Measurements from ENCODE around the gene CAT. TPM values are rescaled to one million over a fixed set of nuclear protein-coding genes. Genes with fewer than 3 reads are reported as not detected.

Gene CAT
- total and polyA plus RNA-seq, 9 of the 15 experiments (the other 6 are each of a cell fraction or from before 2014, with no cell fraction given): 86.7 to 183 (median 114) TPM

GRCh38 chr11:34505874-34506273 is 67.1 kb downstream of the CAT start (continued):
- no peak for TF ChIP-seq POLR3G (IDR thresholded peaks at IDR 0.05; ENCODE audit: extremely low read depth, insufficient read length, insufficient replicate concordance)
- TF ChIP-seq GTF2F1 (IDR thresholded peaks at IDR 0.05; ENCODE audit: low read depth, low read length): no peak
- TF ChIP-seq CEBPG (CRISPR knock-in tag; IDR thresholded peaks at IDR 0.05): 0 out of 2 replicates have a peak, but pooled peaks have one; percentile 7
- peak; percentile 23 to 73; a peak in 3 of 4 replicates for TF ChIP-seq CEBPG (tag; conservative IDR thresholded peaks at IDR 0.05 in 1 of 2, IDR thresholded peaks at IDR 0.05 in 1 of 2)
- TF ChIP-seq ZBTB26 (CRISPR knock-in tag; IDR thresholded peaks at IDR 0.05): no peak

DNA sequence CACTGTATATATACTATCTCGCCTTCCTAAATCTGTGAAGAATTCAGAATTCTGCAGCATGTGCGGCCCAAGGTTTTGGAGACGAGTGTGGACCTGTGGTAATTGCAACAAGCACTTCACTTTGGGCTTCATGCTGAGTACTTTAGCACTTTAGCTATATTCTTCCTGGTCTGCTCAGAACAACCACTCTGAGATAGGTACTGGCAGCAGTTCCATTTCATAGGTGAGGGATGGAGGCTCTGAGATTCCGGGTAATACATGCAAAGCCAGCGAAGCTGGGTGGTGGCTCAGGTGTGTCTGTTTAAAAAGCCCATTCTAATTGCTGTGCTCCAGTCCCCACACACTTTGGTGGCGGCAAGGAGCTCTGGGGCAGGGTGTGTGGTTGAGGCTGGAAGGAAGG is 68.4 kb downstream of the CAT start:
- FAIRE-seq: no peak
- in situ Hi-C loops (cut with MboI): no loop called here
- TF ChIP-seq, protein P1, sequence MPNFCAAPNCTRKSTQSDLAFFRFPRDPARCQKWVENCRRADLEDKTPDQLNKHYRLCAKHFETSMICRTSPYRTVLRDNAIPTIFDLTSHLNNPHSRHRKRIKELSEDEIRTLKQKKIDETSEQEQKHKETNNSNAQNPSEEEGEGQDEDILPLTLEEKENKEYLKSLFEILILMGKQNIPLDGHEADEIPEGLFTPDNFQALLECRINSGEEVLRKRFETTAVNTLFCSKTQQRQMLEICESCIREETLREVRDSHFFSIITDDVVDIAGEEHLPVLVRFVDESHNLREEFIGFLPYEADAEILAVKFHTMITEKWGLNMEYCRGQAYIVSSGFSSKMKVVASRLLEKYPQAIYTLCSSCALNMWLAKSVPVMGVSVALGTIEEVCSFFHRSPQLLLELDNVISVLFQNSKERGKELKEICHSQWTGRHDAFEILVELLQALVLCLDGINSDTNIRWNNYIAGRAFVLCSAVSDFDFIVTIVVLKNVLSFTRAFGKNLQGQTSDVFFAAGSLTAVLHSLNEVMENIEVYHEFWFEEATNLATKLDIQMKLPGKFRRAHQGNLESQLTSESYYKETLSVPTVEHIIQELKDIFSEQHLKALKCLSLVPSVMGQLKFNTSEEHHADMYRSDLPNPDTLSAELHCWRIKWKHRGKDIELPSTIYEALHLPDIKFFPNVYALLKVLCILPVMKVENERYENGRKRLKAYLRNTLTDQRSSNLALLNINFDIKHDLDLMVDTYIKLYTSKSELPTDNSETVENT (CRISPR knock-in tag; IDR thresholded peaks at IDR 0.05): no peak
- TF ChIP-seq MTA2 (IDR thresholded peaks at IDR 0.05; ENCODE audit: low read depth) (no peak), PHF20 (IDR thresholded peaks at IDR 0.05; ENCODE audit: partially characterized antibody) (no peak), POLR2AphosphoS2 (IDR thresholded peaks at IDR 0.05; ENCODE audit: low read length) (no peak), GTF3C2 (IDR thresholded peaks at IDR 0.05; ENCODE audit: borderline replicate concordance, extremely low read depth, insufficient read length) (no peak), NCOR1 (IDR thresholded peaks at IDR 0.05) (no peak), NFE2L1 (tag; IDR thresholded peaks at IDR 0.05; ENCODE audit: borderline replicate concordance, low read depth) (no peak), ZEB2 (IDR thresholded peaks at IDR 0.05) (no peak), GATA2 (CRISPR knock-in tag; IDR thresholded peaks at IDR 0.05) (no peak), ZNF436 (CRISPR knock-in tag; IDR thresholded peaks at IDR 0.05) (no peak), PHB2 (IDR thresholded peaks at IDR 0.05; ENCODE audit: low read depth) (no peak)

More for the DNA sequence above, 68.4 kb downstream of the CAT start:
- ChIA-PET CTCF (ENCODE audit: low intra/inter-chr PET ratio) (no interaction called here), POLR2A (no interaction called here)
- Histone ChIP-seq H3K9me3 (replicated peaks; ENCODE audit: control insufficient read depth, insufficient read depth, low read depth, low read length) (no peaks in the 10 kb centered on the region), H3K4me3 (no peak overlapping the region), H3K4me1 (replicated peaks in 1 of 2; ENCODE audit: control insufficient read depth in 2 of 2, insufficient read depth in 2 of 2, low read length in 2 of 2) (no peaks in the 10 kb centered on the region), H3K36me3 (ENCODE audit: control insufficient read depth, insufficient read depth, low read length) (no peaks in the 10 kb centered on the region), H3K9me1 (ENCODE audit: control insufficient read depth, insufficient read depth, low read length) (no peaks in the 10 kb centered on the region), H4K20me1 (replicated peaks; ENCODE audit: control insufficient read depth, insufficient read depth, low read length) (no peaks in the 10 kb centered on the region), H3K79me2 (ENCODE audit: control insufficient read depth, insufficient read depth, low read length) (no peaks in the 10 kb centered on the region), H3K27ac (ENCODE audit: extremely low read depth, low read depth, low read length) (no peak overlapping the region), H3K9ac (ENCODE audit: insufficient read depth in 1 of 2, low read depth in 2 of 2, low read length in 2 of 2) (no peak overlapping the region), H2AFZ (ENCODE audit: low read depth, low read length) (no peak overlapping the region), H3K4me2 (ENCODE audit: insufficient read depth, low read length) (no peak overlapping the region), H3K27me3 (ENCODE audit: control insufficient read depth in 2 of 2, insufficient read depth in 2 of 2, low read length in 2 of 2) (no peaks in the 10 kb centered on the region; a peak in 1 of 5 replicates)
- intact Hi-C loops (cut with micrococcal nuclease): no loop called here
- no peak for DNase-seq (ENCODE audit: extremely low read depth in 1 of 4, low spot score in 3 of 4)
- WGBS (ENCODE audit: insufficient coverage, low coverage, missing lambda C conversion rate): 22% methylated on average over 6 of the region's 6 CpGs
- no TSS peak for BruUV-seq (replicated peaks)
- ATAC-seq: no peak
